GM18858 (cell line): ENCODE measurements around the gene FCHO1.
"Not testable (repeated sequence)": the region's sequence is repeated elsewhere in the genome, so short reads cannot be mapped to it uniquely, and the experiment has no call there.

ENCODE experiments used
- ATAC-seq: cut with Tn5 transposase; IDR thresholded peaks from one replicate; pipeline ENCODE4 v1.9.1; 2021; ENCODE audit not compliant: unreplicated experiment

The FCHO1 gene

GRCh38 chr19:17790059-17790780 lies 38.9 kb downstream of the FCHO1 start:
- ATAC-seq = no peak

GRCh38 chr19:17794412-17794730 lies 43.1 kb downstream of the FCHO1 start:
- ATAC-seq = no peak

GRCh38 chr19:17794731-17795494 lies 43.6 kb downstream of the FCHO1 start, which contains the start of gene B3GNT3:
Gene B3GNT3 (plus strand): TSS chr19:17795138. CDS start chr19:17807808, 12,670 bp downstream.
- ATAC-seq = no peak

GRCh38 chr19:17795495-17795856 lies 44.2 kb downstream of the FCHO1 start:
- no peak for ATAC-seq

GRCh38 chr19:17796013-17796837 lies 44.9 kb downstream of the FCHO1 start:
- no peak for ATAC-seq

GRCh38 chr19:17796838-17797423 lies 45.7 kb downstream of the FCHO1 start:
- no peak for ATAC-seq

- no peak for ATAC-seq
These were observed 46.3 kb downstream of the FCHO1 start for GRCh38 chr19:17797424-17798201.

- not testable (repeated sequence) for ATAC-seq
These were observed 47.3 kb downstream of the FCHO1 start for GRCh38 chr19:17798599-17798998.

GRCh38 chr19:17802137-17802858 lies 51.0 kb downstream of the FCHO1 start:
- no peak for ATAC-seq

- ATAC-seq = no peak
These were observed 52.1 kb downstream of the FCHO1 start for GRCh38 chr19:17803264-17803896.

GRCh38 chr19:17805427-17805826 lies 54.1 kb downstream of the FCHO1 start:
- no peak for ATAC-seq

GRCh38 chr19:17806945-17807344 lies 55.7 kb downstream of the FCHO1 start:
- no peak for ATAC-seq

GRCh38 chr19:17807731-17808316 lies 56.5 kb downstream of the FCHO1 start:
- ATAC-seq = no peak

GRCh38 chr19:17811103-17811502 lies 59.8 kb downstream of the FCHO1 start:
- no peak for ATAC-seq

- ATAC-seq = no peak
These were observed 60.4 kb downstream of the FCHO1 start for GRCh38 chr19:17811681-17812080.

- no peak for ATAC-seq
These were observed 60.8 kb downstream of the FCHO1 start for GRCh38 chr19:17812099-17812498.

- ATAC-seq = no peak
These were observed 66.5 kb downstream of the FCHO1 start for GRCh38 chr19:17817668-17818363.

GRCh38 chr19:17821190-17821589 lies 69.9 kb downstream of the FCHO1 start, which contains the start of gene INSL3:
Gene INSL3 (minus strand): TSS chr19:17821519. CDS start chr19:17821506, 13 bp downstream.
- ATAC-seq = no peak
